ENCODE results near the gene MRNIP. TPM values are rescaled to one million over a fixed set of nuclear protein-coding genes. Genes with fewer than 3 reads are reported as not detected.

The MRNIP gene
- total RNA-seq, 1 experiment from 2014 or later, result 36.2 TPM

GRCh38 chr5:179818746-179819295, 39.8 kb downstream of the MRNIP start:
- Histone ChIP-seq H3K36me3 (ENCODE audit: control insufficient read depth in 1 of 2, insufficient read depth in 2 of 2, low read length in 2 of 2) (peaks cover 14 to 29% of the 10 kb centered on the region in 2 experiments; a peak in 3 of 4 replicates), H3K9me2 (ENCODE audit: insufficient read depth) (no peaks in the 10 kb centered on the region), H3K4me1 (ENCODE audit: control insufficient read depth in 1 of 2, insufficient read depth in 2 of 2, low read length in 2 of 2) (peaks cover 35 to 52% of the 10 kb centered on the region in 2 experiments), H3K79me2 (ENCODE audit: insufficient read depth, low read length) (peaks cover 30% of the 10 kb centered on the region), H4K20me1 (ENCODE audit: insufficient read depth) (peaks cover 12% of the 10 kb centered on the region; the same call in 1 of the 2 replicates), H2AFZ (ENCODE audit: low read depth, low read length, poor library complexity, severe bottlenecking) (no peak overlapping the region), H3K27me3 (ENCODE audit: insufficient read depth, low read length) (no peaks in the 10 kb centered on the region), H3K27ac (ENCODE audit: low read depth, low read length) (peak overlapping the region; percentile 99), H3K9me3 (ENCODE audit: control insufficient read depth in 1 of 2, insufficient read depth in 1 of 2, low read depth in 1 of 2, low read length in 2 of 2) (no peaks in the 10 kb centered on the region), H3K4me2 (ENCODE audit: low read length) (peak overlapping the region; percentile 94), H3K9ac (ENCODE audit: low read length) (peak overlapping the region; percentile 97), H3K4me3 (replicated peaks in 1 of 2; ENCODE audit: low read depth in 1 of 2, low read length in 2 of 2) (peak overlapping the region; percentile 31 to 51)
- ATAC-seq, result peak; percentile 46
- ChIA-PET CTCF (no interaction called here), RAD21 (ENCODE audit: low non-redundant PET in 1 of 2, low total read pairs in 2 of 2, uncharacterized antibody in 2 of 2, unreplicated experiment in 2 of 2) (no interaction called here), POLR2A (interaction anchor here (0.8 to 2.5 kb wide), 3 partner anchors 8 to 195 kb away, joined by 3 to 8 read pairs (median 4); partner anchors contain the start of genes HNRNPH1 and MAML1)
- BruUV-seq (replicated peaks), result no TSS peak
- intact Hi-C loops (cut with micrococcal nuclease), result loop anchor here (1.0 kb wide), 1 partner anchor 8 kb away; no protein-coding TSS in a partner anchor
- no peak for TF ChIP-seq CEBPB (IDR thresholded peaks at IDR 0.05; ENCODE audit: low read depth)
- TF ChIP-seq YY1 (IDR thresholded peaks at IDR 0.05; ENCODE audit: extremely low read depth, insufficient replicate concordance, low read depth, low read length), result peak; percentile 53
- no peak for TF ChIP-seq EGR1 (IDR thresholded peaks at IDR 0.05; ENCODE audit: low read depth)
- no peak for TF ChIP-seq ZBTB33 (IDR thresholded peaks at IDR 0.05; ENCODE audit: extremely low read depth, insufficient replicate concordance, low read length)
- peak; percentile 42 for TF ChIP-seq TCF7L2 (IDR thresholded peaks at IDR 0.05; ENCODE audit: borderline replicate concordance, extremely low read depth, insufficient read depth, insufficient read length)
- no peak for TF ChIP-seq SP1 (IDR thresholded peaks at IDR 0.05; ENCODE audit: low read depth)
- TF ChIP-seq POLR2AphosphoS5 (IDR thresholded peaks at IDR 0.05; ENCODE audit: low read depth, low read length), result peak; percentile 60
- no peak for TF ChIP-seq ELF1 (IDR thresholded peaks at IDR 0.05; ENCODE audit: borderline replicate concordance, low read depth)
- no peak for TF ChIP-seq CBX3 (IDR thresholded peaks at IDR 0.05; ENCODE audit: low read depth)
- TF ChIP-seq FOSL1 (IDR thresholded peaks at IDR 0.05; ENCODE audit: low read depth), result no peak
- TF ChIP-seq RAD21 (IDR thresholded peaks at IDR 0.05; ENCODE audit: low read depth), result no peak
- peak; percentile 72 for DNase-seq (ENCODE audit: low read depth, low spot score)
